HS-27A (cell line): ENCODE measurements around the gene MIB2.
"Not testable (repeated sequence)": the region's sequence is repeated elsewhere in the genome, so short reads cannot be mapped to it uniquely, and the experiment has no call there.

ENCODE experiments used
- DNase-seq: peaks from one replicate; pipeline ENCODE4 v3.0.0-alpha.2; 2012; ENCODE audit warnings: low read depth, missing footprints

Gene MIB2

GRCh38 chr1:1648265-1648664 lies 33.0 kb downstream of the MIB2 start:
- DNase-seq: not testable (repeated sequence)

GRCh38 chr1:1658583-1659549 lies 43.6 kb downstream of the MIB2 start, which contains the start of gene CDK11B:
Gene CDK11B (minus strand): TSS chr1:1659004. CDS start chr1:1657485, 1,519 bp downstream.
- DNase-seq: peak; percentile 97

GRCh38 chr1:1662392-1662791 lies 47.1 kb downstream of the MIB2 start:
- DNase-seq: not testable (repeated sequence)

GRCh38 chr1:1662830-1663560 lies 47.7 kb downstream of the MIB2 start:
- DNase-seq: not testable (repeated sequence)

GRCh38 chr1:1664318-1664717 lies 49.0 kb downstream of the MIB2 start:
- DNase-seq: not testable (repeated sequence)

GRCh38 chr1:1664941-1665814 lies 49.9 kb downstream of the MIB2 start:
- DNase-seq: no peak

GRCh38 chr1:1665815-1666251 lies 50.5 kb downstream of the MIB2 start:
- no peak for DNase-seq

GRCh38 chr1:1666526-1666925 lies 51.2 kb downstream of the MIB2 start:
- no peak for DNase-seq

GRCh38 chr1:1669468-1670440 lies 54.5 kb downstream of the MIB2 start:
- DNase-seq: no peak

- DNase-seq: no peak
These were observed 55.6 kb downstream of the MIB2 start for GRCh38 chr1:1670866-1671265.

- no peak for DNase-seq
These were observed 56.2 kb downstream of the MIB2 start for GRCh38 chr1:1671365-1672119.

- no peak for DNase-seq
These were observed 57.1 kb downstream of the MIB2 start for GRCh38 chr1:1672181-1672965.

GRCh38 chr1:1674806-1675205 lies 59.5 kb downstream of the MIB2 start:
- not testable (repeated sequence) for DNase-seq

GRCh38 chr1:1675218-1675617 lies 59.9 kb downstream of the MIB2 start:
- DNase-seq: not testable (repeated sequence)

GRCh38 chr1:1676087-1676486 lies 60.8 kb downstream of the MIB2 start:
- DNase-seq: not testable (repeated sequence)

GRCh38 chr1:1677718-1678580 lies 62.6 kb downstream of the MIB2 start:
- no peak for DNase-seq

- no peak for DNase-seq
These were observed 63.5 kb downstream of the MIB2 start for GRCh38 chr1:1678581-1679380.
